Skin of body (tissue), 2 donors: ENCODE data around the gene MOXD1. TPM values are rescaled to one million over a fixed set of nuclear protein-coding genes. Genes with fewer than 3 reads are reported as not detected.
"Not testable (repeated sequence)": the region's sequence is repeated elsewhere in the genome, so short reads cannot be mapped to it uniquely, and the experiment has no call there.

Source experiments
- DNase-seq: peaks from one replicate; lab custom pipeline; 2025; lab: John Stamatoyannopoulos, UW
- total RNA-seq: library from RNA; depleted of rRNA; stranded (reverse); fragments of >200 nt; gene quantifications from one replicate; pipeline ENCODE4 v1.2.3, GENCODE V29; 2014

Gene MOXD1
- total RNA-seq, 1 donor from 2014 or later = 15.6 TPM

DNA sequence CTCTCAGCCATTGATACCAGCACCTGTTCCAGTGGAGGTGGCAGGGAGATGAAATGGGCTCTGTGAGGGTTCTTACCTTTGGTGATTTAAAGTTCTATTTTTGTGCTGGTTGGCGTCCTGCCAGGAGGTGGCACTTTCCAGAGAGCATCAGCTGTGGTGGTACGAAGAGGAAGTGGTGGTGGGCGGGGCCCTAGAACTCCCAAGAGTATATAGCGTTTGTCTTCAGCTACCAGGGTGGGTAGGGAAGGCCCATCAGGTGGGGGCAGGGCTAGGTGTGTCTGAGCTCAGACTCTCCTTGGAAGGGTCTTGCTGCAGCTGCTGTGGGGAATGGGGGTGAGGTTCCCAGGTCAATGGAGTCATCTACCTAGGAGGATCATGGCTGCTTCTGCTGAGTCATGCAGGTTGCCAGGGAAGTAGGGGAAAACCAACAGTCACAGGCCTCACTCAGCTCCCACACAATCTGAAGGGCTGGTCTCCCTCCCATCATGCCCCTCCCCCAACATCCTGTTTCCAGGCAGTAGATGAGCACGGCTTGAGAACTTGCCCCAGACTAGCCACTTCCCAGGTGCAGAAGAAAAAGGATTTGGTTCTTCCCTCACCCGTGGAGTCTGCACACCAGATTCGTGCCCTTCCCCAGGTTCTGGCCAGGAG, 46.6 kb downstream of the MOXD1 start:
- DNase-seq = no peak

DNA sequence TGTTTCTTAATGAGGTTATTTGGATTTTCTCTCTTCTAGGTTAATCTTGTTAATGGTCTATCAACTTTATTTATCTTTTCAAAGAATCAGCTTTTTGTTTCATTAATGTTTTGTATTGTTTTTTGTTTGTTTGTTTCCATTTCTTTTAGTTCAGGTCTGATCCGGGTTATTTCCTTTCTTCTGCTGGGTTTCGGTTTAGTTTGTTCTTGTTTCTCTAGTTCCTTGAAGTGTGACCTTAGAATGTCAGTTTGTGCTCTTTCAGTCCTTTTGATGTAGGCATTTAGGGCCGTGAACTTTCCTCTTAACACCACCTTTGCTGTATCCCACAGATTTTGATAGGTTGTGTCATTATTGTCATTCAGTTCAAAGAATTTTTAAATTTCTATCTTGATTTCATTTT, 49.3 kb downstream of the MOXD1 start:
- not testable (repeated sequence) for DNase-seq

DNA sequence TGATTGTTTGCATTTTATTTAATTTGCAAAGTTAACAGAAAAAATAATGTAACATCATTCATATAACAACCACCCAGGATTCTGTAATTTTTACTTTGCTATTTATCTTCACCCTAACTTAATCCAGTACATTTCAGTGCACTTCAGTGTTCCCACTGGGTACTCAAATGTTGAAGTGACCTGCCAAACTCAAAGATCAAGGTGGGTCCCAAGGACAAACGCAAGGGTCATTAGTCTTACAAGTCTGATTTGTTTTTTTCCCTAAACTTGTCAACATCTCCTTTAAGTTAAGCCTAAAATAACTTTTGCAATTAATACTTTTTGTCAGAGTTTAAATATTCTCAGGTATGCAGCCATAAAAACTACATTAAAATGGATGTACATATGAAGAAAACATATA, 53.0 kb downstream of the MOXD1 start:
- no peak for DNase-seq

DNA sequence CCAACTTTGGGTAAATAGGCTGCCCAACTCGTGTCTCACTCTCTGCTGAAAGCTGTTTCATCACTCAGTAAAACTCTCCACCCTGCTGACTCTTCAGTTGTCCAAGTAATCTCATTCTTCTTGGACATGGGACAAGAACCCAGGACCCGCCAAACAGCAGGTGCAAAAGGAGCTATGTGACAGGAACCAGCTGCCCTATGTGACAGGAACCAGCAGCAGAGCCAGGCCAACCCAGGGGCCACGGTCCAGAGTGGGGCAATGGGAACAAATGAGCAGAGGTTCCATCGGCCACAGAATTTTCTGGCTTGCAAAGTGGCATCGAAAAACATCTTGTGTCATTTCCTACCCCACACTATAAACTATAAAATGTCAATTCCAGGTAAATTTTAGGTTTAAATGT, 56.5 kb downstream of the MOXD1 start:
- DNase-seq = no peak

DNA sequence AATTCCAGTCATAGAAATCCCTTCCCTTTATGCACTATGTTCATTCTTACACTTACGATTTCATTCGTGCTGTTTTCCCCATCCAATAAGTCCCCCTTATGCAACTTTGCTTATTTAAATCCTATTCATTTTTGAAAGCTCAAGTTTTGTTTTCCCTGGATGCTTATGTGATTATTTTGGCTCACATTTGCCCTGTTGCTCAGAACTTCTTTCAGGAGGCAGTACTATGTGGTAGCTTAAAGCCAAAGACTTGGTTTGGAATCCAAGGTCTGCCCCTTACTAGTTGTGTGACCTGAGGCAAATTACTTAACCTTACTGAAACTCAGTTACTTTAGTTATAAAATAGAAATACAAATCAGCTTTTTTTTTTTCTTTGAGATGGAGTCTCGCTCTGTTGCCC, 59.6 kb downstream of the MOXD1 start:
- DNase-seq = no peak

DNA sequence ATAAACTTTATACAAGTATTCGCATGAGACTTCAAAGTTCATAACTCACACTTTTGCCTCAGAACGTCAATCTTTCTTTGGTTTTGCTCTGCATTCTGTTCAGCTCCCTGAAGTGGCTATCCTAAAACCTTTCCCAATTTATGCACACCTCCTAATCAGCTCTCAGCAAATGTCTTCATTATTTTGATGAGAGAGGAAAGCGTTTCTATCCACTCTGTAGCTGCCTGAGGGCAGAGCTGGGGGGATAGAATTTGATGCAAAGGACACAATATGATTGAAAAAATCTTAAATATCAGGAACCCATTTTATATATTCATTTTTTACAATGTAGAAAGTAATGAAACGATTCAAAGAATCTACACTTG, 66.8 kb downstream of the MOXD1 start:
- DNase-seq = no peak

DNA sequence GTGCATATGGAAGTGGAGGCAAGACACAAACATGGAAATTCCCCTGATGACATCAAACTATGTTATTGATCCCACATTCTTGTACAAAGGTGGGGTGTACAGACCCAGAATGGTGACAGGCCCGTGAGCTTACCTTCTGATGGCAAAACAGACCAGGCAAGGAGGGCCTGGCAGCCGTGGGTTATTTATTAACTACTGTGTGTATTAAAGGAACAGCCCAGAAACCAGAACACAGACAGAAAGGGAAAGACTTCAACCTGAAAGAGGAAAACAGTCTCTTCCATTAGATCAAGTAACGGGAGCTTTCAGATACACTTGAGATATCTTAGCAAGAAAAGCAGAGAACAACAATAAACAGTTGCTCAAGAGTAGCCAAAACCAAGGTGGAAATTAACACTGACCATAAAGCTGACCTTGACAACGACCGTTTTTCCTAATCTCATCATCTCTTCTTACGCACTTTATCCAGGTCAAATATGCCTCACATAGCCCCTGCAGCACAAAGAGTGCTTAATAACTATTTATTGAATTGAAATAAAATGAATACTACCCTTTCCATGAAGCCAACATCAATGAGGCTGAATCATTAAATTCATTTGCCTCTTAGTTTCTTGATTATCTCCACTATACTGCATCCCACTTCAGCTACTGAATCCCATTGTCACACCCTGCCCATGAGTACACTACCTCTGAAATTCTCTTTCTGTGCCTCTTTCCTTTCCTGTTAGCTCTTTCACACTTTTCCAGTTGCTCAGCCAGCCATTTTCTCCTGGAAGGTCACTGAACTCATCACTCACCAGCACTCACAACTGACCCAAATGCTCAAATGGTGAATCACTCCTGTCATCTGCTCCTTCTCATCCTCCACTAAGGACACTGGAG, 67.4 kb downstream of the MOXD1 start:
- DNase-seq = no peak

DNA sequence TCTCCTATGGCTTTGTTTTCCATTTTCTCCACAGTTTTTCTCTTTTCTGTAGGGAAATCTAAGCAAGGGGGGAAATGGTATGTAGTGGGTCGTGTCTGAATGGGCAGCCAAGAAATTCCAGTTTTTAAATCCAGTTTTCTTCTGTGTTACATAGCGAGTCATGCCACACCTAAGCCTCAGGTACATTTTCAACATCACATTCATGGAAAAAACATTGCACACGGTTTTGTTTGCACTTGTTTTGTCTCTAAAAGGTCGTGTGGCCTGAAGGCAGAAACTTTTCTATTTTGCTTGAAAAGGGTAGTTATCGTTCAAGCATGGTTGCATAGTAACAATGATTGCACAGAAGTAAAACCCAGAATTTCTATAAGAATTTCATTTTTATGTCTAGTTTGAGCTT, 70.5 kb downstream of the MOXD1 start:
- no peak for DNase-seq

DNA sequence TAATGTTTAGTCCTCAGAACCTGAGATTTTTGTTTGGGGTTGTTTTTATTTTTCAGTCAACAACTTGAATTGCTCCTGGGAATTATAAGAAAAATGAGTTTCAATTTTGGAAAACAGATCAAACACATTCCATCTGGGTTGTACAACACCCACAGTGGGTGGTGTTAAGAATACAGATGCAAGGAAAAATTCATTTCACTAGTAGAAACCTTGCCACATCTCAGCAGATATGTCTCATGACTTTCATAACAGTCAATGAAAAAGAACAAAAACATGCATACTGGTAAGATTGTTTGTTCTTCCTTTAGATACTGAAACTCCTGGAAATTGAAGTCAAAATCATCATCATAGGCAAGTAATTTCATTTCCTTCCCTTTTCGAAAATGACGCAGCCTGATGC, 78.9 kb downstream of the MOXD1 start:
- DNase-seq = no peak

DNA sequence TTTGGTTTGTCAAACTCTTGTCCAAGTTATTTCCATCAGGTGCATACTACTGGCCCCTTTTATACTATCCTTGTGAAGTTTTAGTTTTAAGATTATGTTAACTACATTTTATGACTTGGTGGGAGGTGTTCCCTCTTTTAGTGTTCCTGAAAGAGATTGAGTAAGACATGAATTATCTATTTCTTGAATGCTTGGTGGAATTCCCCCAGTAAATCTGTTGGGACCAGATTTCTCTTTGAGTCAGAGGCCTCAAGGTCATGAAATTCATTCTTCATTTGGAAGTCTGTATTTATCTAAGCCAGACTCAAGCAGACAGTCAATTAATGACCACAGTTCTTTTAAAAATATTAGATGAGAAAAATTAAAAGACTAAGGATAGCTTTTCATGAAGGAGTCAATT, 81.3 kb downstream of the MOXD1 start:
- DNase-seq = no peak

DNA sequence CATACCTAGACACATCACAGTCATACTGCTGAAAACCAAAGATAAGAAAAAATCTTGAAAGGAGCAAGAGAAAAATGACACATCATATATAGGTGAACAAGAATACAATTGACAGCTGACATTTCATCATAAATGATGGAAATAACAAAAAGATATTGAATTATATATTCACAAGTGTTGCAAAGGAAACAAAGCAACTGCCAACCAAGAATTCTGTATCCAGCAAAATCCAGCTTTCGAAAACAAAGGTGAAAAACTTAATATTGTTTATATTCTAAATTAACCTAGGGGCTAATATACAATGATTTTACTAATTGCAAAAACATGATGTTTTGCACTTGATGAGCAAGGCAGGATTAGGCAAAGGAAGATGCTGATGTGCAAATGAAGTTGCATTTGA, 84.3 kb downstream of the MOXD1 start:
- no peak for DNase-seq

DNA sequence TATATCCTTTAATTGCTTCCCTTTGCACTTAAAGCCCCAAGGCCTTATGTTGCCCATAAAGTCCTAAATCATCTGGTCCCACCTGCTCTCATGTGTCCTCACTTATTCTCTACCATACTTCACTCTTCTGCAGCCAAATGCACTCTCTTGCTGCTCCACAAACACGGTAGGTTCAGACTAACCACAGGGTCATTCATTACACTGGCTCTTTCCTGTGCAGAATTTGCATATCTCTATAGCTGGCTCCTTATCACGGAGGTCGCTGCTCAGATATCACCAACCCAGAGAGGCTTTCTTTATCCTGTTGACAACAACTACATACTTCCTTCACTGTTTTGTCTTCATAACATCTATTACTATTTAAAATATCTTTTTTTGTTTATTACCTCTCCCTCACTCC, 86.8 kb downstream of the MOXD1 start:
- DNase-seq = no peak

DNA sequence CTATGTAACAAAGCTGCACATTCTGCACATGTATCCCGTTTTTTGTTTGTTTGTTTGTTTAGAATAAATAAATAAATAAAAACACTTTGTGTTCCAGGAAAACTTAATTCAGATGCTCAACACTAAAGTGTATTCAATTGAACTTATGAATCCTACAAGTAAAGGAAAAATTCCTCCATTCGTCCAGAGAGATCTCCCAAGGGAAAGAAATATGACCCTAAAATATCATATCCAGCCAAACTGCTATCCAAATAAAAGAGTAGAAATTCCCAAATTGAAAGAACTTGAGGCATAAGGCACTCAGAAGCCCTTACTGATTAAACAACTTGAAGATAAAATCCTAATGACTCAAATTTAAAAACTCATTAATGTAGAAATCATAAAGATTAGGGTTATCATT, 90.4 kb downstream of the MOXD1 start:
- no peak for DNase-seq

DNA sequence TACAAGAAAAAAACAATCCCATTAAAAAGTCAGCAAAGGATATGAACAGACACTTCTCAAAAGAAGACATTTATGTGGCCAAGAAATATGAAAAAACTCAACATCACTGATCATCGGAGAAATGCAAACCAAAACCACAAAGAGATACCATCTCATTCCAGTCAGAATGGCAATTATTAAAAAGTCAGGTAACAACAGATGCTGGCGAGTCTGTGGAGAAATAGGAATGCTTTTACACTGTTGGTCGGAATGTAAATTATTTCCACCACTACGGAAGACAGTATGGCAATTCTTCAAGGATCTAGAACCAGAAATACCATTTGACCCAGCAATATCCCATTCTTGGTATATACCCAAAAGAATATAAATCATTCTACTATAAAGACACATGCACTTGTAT, 91.1 kb downstream of the MOXD1 start:
- DNase-seq = not testable (repeated sequence)

DNA sequence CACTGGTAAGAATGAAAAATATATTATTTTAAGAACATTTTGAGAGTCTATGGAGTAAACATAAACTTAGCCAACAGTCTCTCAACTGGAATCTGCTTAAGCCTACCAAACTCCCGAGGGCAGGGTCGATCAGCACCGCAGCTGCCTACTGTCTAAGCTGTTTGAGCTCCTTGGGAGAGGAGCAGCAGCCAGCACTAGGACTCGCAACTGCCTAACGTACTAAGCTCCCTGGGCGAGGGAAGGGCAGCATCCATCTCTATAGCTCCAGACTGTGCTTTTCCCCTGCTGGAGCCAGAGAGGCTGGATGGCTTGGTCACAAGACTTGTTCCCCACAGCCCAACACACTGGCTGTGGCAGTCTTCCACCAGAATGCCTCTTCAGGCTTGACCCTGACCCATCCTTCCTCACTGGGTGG, 96.4 kb downstream of the MOXD1 start:
- no peak for DNase-seq

DNA sequence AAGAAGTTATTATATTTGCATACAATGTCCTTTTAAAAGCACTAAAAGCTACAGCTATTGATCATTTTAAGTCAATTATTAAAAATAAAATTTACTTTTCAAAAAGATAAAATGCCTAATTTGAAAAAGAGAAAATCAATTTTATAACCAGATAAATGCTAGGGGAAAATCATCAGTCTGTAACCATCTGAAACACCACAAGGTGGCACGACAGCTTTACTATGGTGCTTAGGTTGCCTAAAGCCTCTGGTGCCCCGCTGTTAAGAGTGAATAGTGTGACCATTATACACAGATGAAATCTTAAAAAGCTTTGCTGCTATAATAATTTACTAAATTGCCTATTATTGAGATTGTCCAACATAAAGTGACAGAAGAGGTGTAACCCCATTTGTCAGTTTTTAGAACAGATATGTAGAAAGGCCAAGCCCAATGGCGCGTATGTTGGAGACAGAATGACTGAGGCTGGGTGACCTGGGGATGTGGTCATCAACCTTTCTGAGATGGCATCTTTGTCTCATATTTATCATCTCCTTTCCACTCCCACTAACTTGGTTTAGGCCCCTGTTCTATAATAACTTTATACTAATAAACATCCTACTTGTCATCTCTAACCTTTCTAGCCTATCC, 100.8 kb downstream of the MOXD1 start:
- no peak for DNase-seq

DNA sequence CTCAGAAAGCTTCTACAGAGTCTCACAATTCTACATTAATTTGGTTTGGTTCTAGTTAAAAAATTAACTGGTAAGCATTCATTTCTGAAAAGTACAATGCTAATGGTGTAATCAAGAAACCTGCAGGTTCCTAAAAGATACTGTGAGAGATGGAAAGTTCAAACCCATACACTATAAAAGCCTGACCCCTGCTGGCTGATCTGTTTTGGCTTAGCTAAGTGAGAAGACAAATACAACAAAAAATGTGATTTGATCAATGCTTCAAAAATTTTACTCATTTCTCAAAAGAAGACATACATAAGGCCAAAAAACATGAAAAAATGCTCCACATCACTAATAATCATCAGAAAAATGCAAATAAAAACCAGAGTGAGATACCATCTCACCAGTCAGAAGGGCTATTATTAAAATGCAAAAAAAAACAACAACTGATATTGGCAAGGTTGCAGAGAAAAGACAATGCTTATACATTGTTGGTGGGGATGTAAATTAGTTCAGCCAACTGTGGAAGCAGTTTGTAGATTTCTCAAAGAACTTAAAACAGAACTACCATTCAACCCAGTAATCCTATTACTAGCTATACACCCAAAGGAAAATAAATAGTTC, 102.8 kb downstream of the MOXD1 start:
- DNase-seq = peak; percentile 51

DNA sequence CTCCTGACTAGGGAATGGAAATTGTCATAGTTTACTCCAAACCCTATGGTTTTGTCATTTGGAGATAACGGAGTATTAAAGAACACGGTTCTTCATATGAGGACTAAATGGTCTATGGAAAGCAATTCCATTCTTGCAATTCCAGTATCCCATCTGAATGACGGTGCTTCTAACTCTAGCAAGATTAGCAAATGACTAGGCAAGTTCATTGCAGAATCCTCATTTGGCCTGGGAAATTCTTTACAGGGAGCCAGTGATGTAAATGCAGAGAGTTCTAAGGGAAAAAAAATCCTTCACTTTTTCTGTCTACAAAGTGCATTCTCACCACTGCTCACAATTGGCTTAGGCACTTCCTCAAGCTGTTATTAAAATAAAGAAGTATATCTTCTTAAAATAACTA, 111.5 kb downstream of the MOXD1 start:
- DNase-seq = no peak

DNA sequence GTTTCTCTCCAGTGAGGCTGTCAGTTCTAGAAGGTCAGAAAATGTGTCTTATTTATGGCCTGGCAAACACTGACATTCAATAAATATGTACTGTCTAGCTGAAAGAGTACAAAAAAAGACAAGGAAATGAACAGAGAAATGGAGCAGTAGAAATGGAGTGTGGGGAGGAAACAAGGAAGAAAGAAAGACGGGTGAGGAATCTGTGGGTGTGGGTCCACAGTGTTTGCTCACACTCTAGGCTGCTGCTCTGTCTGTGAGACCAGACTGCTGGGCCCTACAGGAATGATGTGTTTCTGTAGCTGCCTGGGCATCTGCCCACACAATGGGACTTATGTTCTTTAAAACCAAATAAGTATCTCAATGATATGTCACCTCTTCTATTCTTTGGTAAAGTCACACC, 114.2 kb downstream of the MOXD1 start:
- no peak for DNase-seq

DNA sequence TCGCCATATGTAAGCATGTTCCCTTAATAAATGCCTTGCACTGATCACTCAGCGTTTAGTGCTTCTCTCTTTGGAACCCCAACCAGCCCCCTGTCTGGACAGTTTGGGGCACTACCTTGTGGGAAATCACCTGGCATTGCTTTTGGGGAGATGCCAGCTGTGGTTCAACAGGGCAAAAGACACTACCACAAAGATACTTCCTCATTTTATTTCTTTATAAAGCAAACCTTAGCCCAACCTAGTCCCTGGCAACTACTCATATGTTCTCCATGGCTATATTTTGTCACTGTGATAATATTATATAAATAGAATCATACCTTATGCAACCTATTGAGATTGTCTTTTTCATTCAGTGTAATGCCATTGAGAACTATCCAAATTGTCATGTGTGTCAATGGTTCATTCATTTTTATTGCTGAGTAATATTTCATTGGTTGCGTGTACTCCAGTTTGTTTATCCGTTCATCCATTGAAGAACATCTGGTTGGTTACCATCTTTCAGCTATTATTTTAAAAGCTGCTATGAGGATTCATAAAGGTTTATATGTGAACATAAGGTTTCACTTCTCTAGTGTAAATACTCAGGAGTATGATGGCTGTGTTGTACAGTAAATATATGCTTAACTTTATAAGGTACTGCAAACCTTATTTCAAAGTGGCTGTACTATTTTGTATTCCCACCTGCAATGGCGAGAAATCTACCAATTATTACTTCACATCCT, 114.8 kb downstream of the MOXD1 start:
- DNase-seq = no peak

DNA sequence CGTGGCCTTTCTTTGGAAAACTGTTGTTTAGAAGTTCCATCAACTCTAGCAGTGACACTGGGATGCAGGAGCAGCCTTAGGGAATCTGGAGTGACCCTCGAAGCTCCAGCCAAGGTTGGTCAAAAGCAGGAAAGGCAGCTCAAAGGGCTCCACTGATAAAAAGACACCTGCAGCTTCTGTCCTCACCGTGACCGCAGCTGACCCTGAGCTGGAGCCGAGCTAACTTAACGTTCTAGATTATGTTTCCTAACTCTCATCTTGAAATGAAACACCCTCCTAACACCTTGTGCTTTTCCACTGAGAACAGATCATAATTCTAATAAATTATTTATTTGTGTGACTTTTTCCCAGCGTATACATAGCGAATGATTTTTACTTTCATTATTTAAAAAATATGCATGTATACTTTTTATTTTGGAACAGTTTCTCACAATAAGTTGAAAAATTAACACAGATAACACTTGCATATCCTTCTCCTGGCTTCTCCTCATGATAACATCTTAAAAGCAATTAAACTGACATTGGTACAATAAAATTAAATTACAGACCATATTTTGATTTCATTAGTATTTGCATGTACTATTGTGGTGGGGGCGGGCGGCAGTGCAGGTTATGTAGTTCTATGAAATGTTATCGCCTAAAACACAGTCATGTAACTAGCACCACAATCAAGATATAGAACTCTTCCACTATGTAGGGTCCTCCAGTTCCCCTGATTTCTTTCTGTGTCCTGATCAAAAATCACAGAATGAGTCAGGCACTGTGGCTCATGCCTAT, 116.1 kb downstream of the MOXD1 start:
- no peak for DNase-seq
